ENCODE data around the gene NRG3. TPM values are rescaled to one million over a fixed set of nuclear protein-coding genes. Genes with fewer than 3 reads are reported as not detected.

Gene NRG3
- total and polyA plus RNA-seq, 3 donors from 2014 or later: 2.7 to 3.9 (median 2.7) TPM

- no peak overlapping the region for H3K27ac ChIP-seq
- H3K4me3 ChIP-seq: no peak overlapping the region
- no peak for DNase-seq
- TF ChIP-seq POLR2A (IDR thresholded peaks at IDR 0.05) (no peak), CTCF (IDR thresholded peaks at IDR 0.05) (no peak)
- H3K4me1 ChIP-seq: no peaks in the 10 kb centered on the region
- 57% methylated on average over 5 of the region's 5 CpGs for WGBS, 2 donors
- H3K27me3 ChIP-seq: no peaks in the 10 kb centered on the region
- intact Hi-C loops (cut with DNase I; ENCODE audit: low total_unique reads): no loop called here
- no peaks in the 10 kb centered on the region for H3K36me3 ChIP-seq (ENCODE audit: low read depth, missing control alignments)
- H3K9me3 ChIP-seq: no peaks in the 10 kb centered on the region
These were observed 315.7 kb downstream of the NRG3 start for GRCh38 chr10:82190432-82191260.

GRCh38 chr10:82191653-82192052 is 316.7 kb downstream of the NRG3 start:
- no peaks in the 10 kb centered on the region for H3K36me3 ChIP-seq (ENCODE audit: low read depth, missing control alignments)
- DNase-seq: no peak
- H3K4me3 ChIP-seq: no peak overlapping the region
- 80 to 91% methylated on average over 2 of the region's 2 CpGs for WGBS, 2 donors
- no peaks in the 10 kb centered on the region for H3K4me1 ChIP-seq
- H3K27ac ChIP-seq: no peak overlapping the region
- intact Hi-C loops (cut with DNase I; ENCODE audit: low total_unique reads): no loop called here
- TF ChIP-seq POLR2A (IDR thresholded peaks at IDR 0.05) (no peak), CTCF (IDR thresholded peaks at IDR 0.05) (no peak)
- no peaks in the 10 kb centered on the region for H3K9me3 ChIP-seq
- no peaks in the 10 kb centered on the region for H3K27me3 ChIP-seq

- H3K27me3 ChIP-seq: no peaks in the 10 kb centered on the region
- no peaks in the 10 kb centered on the region for H3K36me3 ChIP-seq (ENCODE audit: low read depth, missing control alignments)
- H3K4me1 ChIP-seq: no peaks in the 10 kb centered on the region
- DNase-seq: no peak
- no peaks in the 10 kb centered on the region for H3K9me3 ChIP-seq
- no peak overlapping the region for H3K4me3 ChIP-seq
- TF ChIP-seq POLR2A (IDR thresholded peaks at IDR 0.05) (no peak), CTCF (IDR thresholded peaks at IDR 0.05) (no peak)
- intact Hi-C loops (cut with DNase I; ENCODE audit: low total_unique reads): no loop called here
- WGBS, 2 donors: 88% methylated on average over 2 of the region's 2 CpGs
- H3K27ac ChIP-seq: no peak overlapping the region
These were observed 317.7 kb downstream of the NRG3 start for GRCh38 chr10:82192665-82193064.

GRCh38 chr10:82194419-82194818 is 319.4 kb downstream of the NRG3 start:
- no peaks in the 10 kb centered on the region for H3K27me3 ChIP-seq
- intact Hi-C loops (cut with DNase I; ENCODE audit: low total_unique reads): no loop called here
- TF ChIP-seq POLR2A (IDR thresholded peaks at IDR 0.05): no peak
- no peak for TF ChIP-seq CTCF (IDR thresholded peaks at IDR 0.05)
- H3K36me3 ChIP-seq (ENCODE audit: low read depth, missing control alignments): no peaks in the 10 kb centered on the region
- H3K9me3 ChIP-seq: no peaks in the 10 kb centered on the region
- WGBS, 2 donors: 91 to 92% methylated on average over 7 of the region's 7 CpGs
- DNase-seq: no peak
- H3K27ac ChIP-seq: no peak overlapping the region
- H3K4me3 ChIP-seq: no peak overlapping the region
- H3K4me1 ChIP-seq: no peaks in the 10 kb centered on the region

- TF ChIP-seq POLR2A (IDR thresholded peaks at IDR 0.05) (no peak), CTCF (IDR thresholded peaks at IDR 0.05) (no peak)
- intact Hi-C loops (cut with DNase I; ENCODE audit: low total_unique reads): no loop called here
- Histone ChIP-seq H3K36me3 (ENCODE audit: low read depth, missing control alignments) (no peaks in the 10 kb centered on the region), H3K9me3 (no peaks in the 10 kb centered on the region), H3K4me1 (no peaks in the 10 kb centered on the region), H3K4me3 (no peak overlapping the region), H3K27ac (no peak overlapping the region), H3K27me3 (no peaks in the 10 kb centered on the region)
- no peak for DNase-seq
- WGBS, 2 donors: 91 to 98% methylated on average over 2 of the region's 2 CpGs
These were observed 331.8 kb downstream of the NRG3 start for GRCh38 chr10:82206831-82207230.

All from testis (tissue), 3 donors.